ENCODE measurements around the gene TMEM229B.

The TMEM229B gene

GRCh38 chr14:67424539-67424938 lies 64.0 kb downstream of the TMEM229B start:
- DNase-seq (ENCODE audit: low read depth in 2 of 2): no peak

- no peak for DNase-seq (ENCODE audit: low read depth in 2 of 2)
Measured at GRCh38 chr14:67423424-67423823, 65.1 kb downstream of the TMEM229B start.

- no peak for DNase-seq (ENCODE audit: low read depth in 2 of 2)
Measured at GRCh38 chr14:67421356-67422224, 66.9 kb downstream of the TMEM229B start.
